SK-N-SH treated with all-trans-retinoic acid at 6 μM for 48 hours (cell line): ENCODE measurements around the gene NID1.
"Not testable (repeated sequence)": the region's sequence is repeated elsewhere in the genome, so short reads cannot be mapped to it uniquely, and the experiment has no call there.

Source experiments
- CSDC2 ChIP-seq: fragments of 250-450 bp; sonication (Bioruptor Pico); IDR thresholded peaks from 2 replicates; pipeline ENCODE4 v1.5.0; 2020; ENCODE audit warnings: mild to moderate bottlenecking, moderate library complexity
- ESRRG ChIP-seq: fragments of 250-450 bp; sonication (Bioruptor Pico); IDR thresholded peaks from 2 replicates; pipeline ENCODE4 v1.6.1; 2021; ENCODE audit warnings: mild to moderate bottlenecking
- ISL1 ChIP-seq: fragments of 250-450 bp; sonication (Bioruptor Pico); IDR thresholded peaks from 2 replicates; pipeline ENCODE4 v2.1.2; 2022; ENCODE audit warnings: mild to moderate bottlenecking, moderate library complexity
- TCF4 ChIP-seq: fragments of 250-450 bp; sonication (Bioruptor Pico); IDR thresholded peaks from 2 replicates; pipeline ENCODE4 v1.8.0; 2021; ENCODE audit warnings: mild to moderate bottlenecking, moderate library complexity, borderline replicate concordance
- TOX ChIP-seq: fragments of 250-450 bp; sonication (Bioruptor Pico); IDR thresholded peaks from 2 replicates; pipeline ENCODE4 v1.8.0; 2021; ENCODE audit warnings: mild to moderate bottlenecking, moderate library complexity, borderline replicate concordance
- ZFP3 ChIP-seq: fragments of 250-450 bp; sonication (Bioruptor Pico); IDR thresholded peaks from 2 replicates; pipeline ENCODE4 v1.5.0; 2020; ENCODE audit warnings: mild to moderate bottlenecking, moderate library complexity

- TF ChIP-seq ESRRG; ZFP3; TOX (CRISPR knock-in tag); ISL1 (CRISPR knock-in tag); TCF4 (CRISPR knock-in tag); CSDC2 (CRISPR knock-in tag): not testable (repeated sequence)
These were observed 61.8 kb downstream of the NID1 start for GRCh38 chr1:236003058-236003457.
